Measurements from ENCODE around the gene FMC1. TPM values are rescaled to one million over a fixed set of nuclear protein-coding genes. Genes with fewer than 3 reads are reported as not detected.

The FMC1 gene
- total RNA-seq, 5 donors from 2014 or later (not counting 1 experiment from before 2014, with no cell fraction given), result 3.1 to 9.8 (median 8.5) TPM

DNA sequence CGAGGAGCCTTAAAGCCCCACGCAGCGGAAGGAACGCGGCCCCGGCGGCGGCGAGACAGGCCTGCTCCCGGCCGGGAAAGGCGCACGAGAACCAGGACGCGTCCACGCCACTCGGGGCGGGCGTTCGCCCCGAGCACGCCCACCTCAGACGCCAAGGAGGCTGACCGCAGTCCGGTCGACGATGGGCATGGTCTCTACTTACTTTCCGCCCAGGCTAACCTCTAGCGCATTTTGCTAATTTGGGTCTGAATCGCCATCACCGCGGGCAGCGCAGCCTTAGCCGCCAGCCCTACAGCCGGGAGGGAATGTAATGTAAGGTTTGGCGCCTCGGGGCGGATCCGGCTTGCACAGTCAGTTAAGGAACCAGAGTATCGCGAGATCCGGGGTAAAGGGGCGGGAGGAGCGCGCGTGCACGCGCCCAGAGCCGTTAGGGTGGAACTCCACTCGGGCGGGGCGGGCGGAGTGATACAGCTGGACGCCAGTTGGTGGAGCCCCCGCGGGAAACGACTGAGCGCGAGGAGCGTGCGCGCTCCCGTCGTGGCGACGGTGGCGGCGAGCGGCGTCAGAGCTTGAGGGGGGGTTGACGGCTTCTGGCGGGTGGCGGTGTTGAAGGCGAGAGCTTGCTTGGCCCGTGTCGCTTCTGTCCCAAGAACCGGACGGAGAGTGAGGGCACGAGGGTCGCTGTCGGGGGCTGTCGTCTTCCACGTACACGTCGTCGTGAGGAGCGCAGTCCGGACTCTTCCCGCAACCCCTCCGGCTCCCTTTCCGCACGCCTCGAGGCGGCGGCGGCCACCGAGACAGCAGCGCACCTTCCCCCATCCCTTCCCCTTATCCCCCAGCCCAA lies 18.5 kb downstream of the FMC1 start, which contains the start of gene LUC7L2:
Gene LUC7L2, plus strand, starts transcription at position 529 of the 844 bp plus-strand sequence. CDS start 368 bp downstream, outside the sequence.
- Mint-ChIP-seq H3K4me1 (peaks cover 46 to 61% (median 49%) of the 10 kb centered on the region in 3 donors), H3K9me3 (no peaks in the 10 kb centered on the region), H3K36me3 (peaks cover 4% of the 10 kb centered on the region), H3K4me3 (peak within 1 kb of the TSS; percentile 97 to 99 (median 97)), H3K27ac (peak within 1 kb of the TSS; percentile 99), H3K27me3 (no peaks in the 10 kb centered on the region)
- peak within 1 kb of the TSS; percentile 99 for H3K27ac ChIP-seq (ENCODE audit: low read length)
- CTCF ChIA-PET, result interaction anchor here in 1 of 2 donors (0.7 to 1.6 kb wide), 2 partner anchors 20 to 35 kb away, joined by 6 read pairs; no protein-coding TSS in a partner anchor
- peaks cover 0 to 2% of the 10 kb centered on the region in 2 donors for H3K36me3 ChIP-seq (ENCODE audit: control insufficient read depth in 2 of 2, extremely low read depth in 1 of 2, insufficient read depth in 1 of 2, low read length in 1 of 2)
- H3K27me3 ChIP-seq (replicated peaks in 1 of 2; ENCODE audit: control insufficient read depth in 2 of 2, extremely low read depth in 1 of 2, insufficient read depth in 2 of 2, low read length in 1 of 2), result no peaks in the 10 kb centered on the region
- peaks cover 19 to 25% of the 10 kb centered on the region in 2 experiments for H3K4me1 ChIP-seq (ENCODE audit: control insufficient read depth in 1 of 2, extremely low read depth in 1 of 2, insufficient read depth in 2 of 2, low read length in 2 of 2)
- 0% methylated on average over 97 of the region's 98 CpGs for WGBS (ENCODE audit: insufficient coverage)
- peak within 1 kb of the TSS; percentile 79 to 100 for H3K4me3 ChIP-seq (ENCODE audit: control insufficient read depth in 1 of 2, extremely low read depth in 1 of 2, low read length in 1 of 2)
- DNase-seq (peak; percentile 99 to 100 (median 100)), ATAC-seq (replicated peaks in 1 of 4) (peak; percentile 77 to 84 (median 81))
- no peaks in the 10 kb centered on the region for H3K9me3 ChIP-seq
- POLR2A ChIA-PET, result interaction anchor here (0.7 to 1.5 kb wide), 6 partner anchors 11 to 281 kb away, joined by 3 to 10 read pairs (median 6); no protein-coding TSS in a partner anchor

DNA sequence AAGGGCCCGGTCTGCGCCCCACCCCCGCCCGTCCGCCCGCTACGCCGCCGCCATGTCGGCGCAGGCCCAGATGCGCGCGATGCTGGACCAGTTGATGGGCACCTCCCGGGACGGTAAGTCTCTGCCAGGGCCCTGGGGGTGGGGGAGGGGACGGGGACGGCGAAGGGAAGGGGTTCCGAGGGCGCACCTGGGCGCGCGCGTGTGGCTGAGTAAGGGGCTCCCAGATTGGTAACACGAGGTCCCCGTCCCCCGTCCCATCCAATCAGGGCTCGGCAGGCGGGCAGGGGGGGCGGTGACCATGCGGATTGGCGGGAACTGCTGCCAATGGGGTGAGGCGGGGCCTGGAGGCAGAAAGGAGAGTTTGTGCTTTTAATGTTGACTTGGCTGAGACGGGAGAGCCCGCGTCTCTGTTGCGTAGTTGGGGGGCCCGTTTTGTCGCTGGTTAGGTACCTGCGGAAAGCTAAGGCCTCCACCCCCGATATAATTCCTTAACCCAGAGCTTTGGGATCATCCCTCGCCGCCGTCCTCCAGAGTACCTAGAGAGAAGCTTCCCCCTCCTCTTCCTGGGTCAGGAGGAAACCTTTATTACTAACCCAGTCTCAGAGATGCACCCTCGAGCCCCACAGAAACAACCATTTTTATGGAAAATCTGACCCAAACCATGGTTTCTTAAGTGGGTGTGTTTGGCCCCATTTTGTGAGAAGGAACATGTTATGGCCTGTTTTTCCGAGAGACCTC lies 19.2 kb downstream of the FMC1 start:
- peaks cover 19 to 26% of the 10 kb centered on the region in 2 experiments for H3K4me1 ChIP-seq (ENCODE audit: control insufficient read depth in 1 of 2, extremely low read depth in 1 of 2, insufficient read depth in 2 of 2, low read length in 2 of 2)
- Mint-ChIP-seq H3K9me3 (no peaks in the 10 kb centered on the region), H3K4me3 (peak overlapping the region; percentile 97 to 99 (median 97)), H3K36me3 (peaks cover 7% of the 10 kb centered on the region), H3K27ac (peak overlapping the region; percentile 98 to 99), H3K4me1 (peaks cover 53 to 69% (median 57%) of the 10 kb centered on the region in 3 donors), H3K27me3 (no peaks in the 10 kb centered on the region)
- under 1% methylated on average over 25 of the region's 47 CpGs for WGBS (ENCODE audit: insufficient coverage)
- H3K27ac ChIP-seq (ENCODE audit: low read length), result peak overlapping the region; percentile 99
- ChIA-PET POLR2A (interaction anchor here (0.5 to 1.5 kb wide), 6 partner anchors 10 to 282 kb away, joined by 3 to 15 read pairs (median 6); no protein-coding TSS in a partner anchor), CTCF (interaction anchor here in 1 of 2 donors (0.7 to 1.6 kb wide), 2 partner anchors 21 to 34 kb away, joined by 6 read pairs; no protein-coding TSS in a partner anchor)
- H3K27me3 ChIP-seq (replicated peaks in 1 of 2; ENCODE audit: control insufficient read depth in 2 of 2, extremely low read depth in 1 of 2, insufficient read depth in 2 of 2, low read length in 1 of 2), result no peaks in the 10 kb centered on the region
- no peaks in the 10 kb centered on the region for H3K9me3 ChIP-seq
- peak; percentile 77 to 79 (median 79) for ATAC-seq (replicated peaks in 1 of 4)
- peak; percentile 95 to 99 (median 98) for DNase-seq
- H3K4me3 ChIP-seq (ENCODE audit: control insufficient read depth in 1 of 2, extremely low read depth in 1 of 2, low read length in 1 of 2), result peak overlapping the region; percentile 79 to 100
- H3K36me3 ChIP-seq (ENCODE audit: control insufficient read depth in 2 of 2, extremely low read depth in 1 of 2, insufficient read depth in 1 of 2, low read length in 1 of 2), result peaks cover 0 to 4% of the 10 kb centered on the region in 2 donors

DNA sequence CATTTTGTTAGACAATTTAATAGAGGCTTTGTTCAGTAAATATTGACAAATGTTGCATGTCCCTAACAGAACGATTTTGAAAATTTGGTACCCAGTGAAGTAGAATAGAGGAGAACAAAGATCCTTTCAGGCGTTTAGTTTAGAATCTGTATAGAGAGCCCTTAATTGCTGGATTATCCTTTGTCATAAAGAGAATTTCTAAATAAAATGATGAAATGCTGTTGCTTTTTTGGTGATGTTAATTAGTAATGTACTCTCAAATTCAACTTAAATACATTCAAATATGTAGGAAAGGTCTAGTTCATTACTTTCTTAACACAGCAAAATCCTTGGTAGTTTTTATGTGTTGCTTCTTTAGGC lies 19.8 kb downstream of the FMC1 start:
- CTCF ChIA-PET, result no interaction called here
- Mint-ChIP-seq H3K4me1 (peaks cover 58 to 70% (median 62%) of the 10 kb centered on the region in 3 donors), H3K4me3 (peak overlapping the region; percentile 97 to 99 (median 97)), H3K27ac (peak overlapping the region; percentile 98 to 99), H3K9me3 (no peaks in the 10 kb centered on the region), H3K36me3 (peaks cover 11% of the 10 kb centered on the region), H3K27me3 (no peaks in the 10 kb centered on the region)
- 0% methylated on average over 1 of the region's 2 CpGs for WGBS (ENCODE audit: insufficient coverage)
- POLR2A ChIA-PET, result interaction anchor here (0.5 to 1.5 kb wide), 2 partner anchors 10 to 20 kb away, joined by 10 to 15 read pairs; no protein-coding TSS in a partner anchor
- no peaks in the 10 kb centered on the region for H3K9me3 ChIP-seq
- peak overlapping the region; percentile 79 to 100 for H3K4me3 ChIP-seq (ENCODE audit: control insufficient read depth in 1 of 2, extremely low read depth in 1 of 2, low read length in 1 of 2)
- ATAC-seq (replicated peaks in 1 of 4) (no peak), DNase-seq (no peak)
- H3K27me3 ChIP-seq (replicated peaks in 1 of 2; ENCODE audit: control insufficient read depth in 2 of 2, extremely low read depth in 1 of 2, insufficient read depth in 2 of 2, low read length in 1 of 2), result no peaks in the 10 kb centered on the region
- peaks cover 19 to 29% of the 10 kb centered on the region in 2 experiments for H3K4me1 ChIP-seq (ENCODE audit: control insufficient read depth in 1 of 2, extremely low read depth in 1 of 2, insufficient read depth in 2 of 2, low read length in 2 of 2)
- H3K27ac ChIP-seq (ENCODE audit: low read length), result peak overlapping the region; percentile 99
- peaks cover 0 to 7% of the 10 kb centered on the region in 2 donors for H3K36me3 ChIP-seq (ENCODE audit: control insufficient read depth in 2 of 2, extremely low read depth in 1 of 2, insufficient read depth in 1 of 2, low read length in 1 of 2)

DNA sequence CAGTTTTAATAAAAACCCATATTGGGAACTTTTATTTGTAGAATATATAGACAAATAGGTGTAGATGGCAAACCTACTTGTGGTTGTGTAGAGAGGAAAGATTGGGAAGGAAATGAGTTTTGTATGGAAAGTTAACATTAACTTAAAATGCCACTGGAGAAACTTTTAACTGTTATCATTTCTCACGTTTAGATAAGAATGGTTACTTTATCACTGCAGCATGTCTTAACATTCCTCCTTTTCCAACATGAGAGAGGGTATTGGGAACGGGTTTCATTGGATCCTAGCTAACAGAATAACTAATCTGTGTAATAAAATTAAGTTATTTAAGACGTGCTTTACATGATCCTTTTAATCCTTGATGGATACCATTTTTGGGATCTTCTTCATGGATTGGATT lies 20.4 kb downstream of the FMC1 start:
- Histone ChIP-seq H3K27ac (ENCODE audit: low read length) (peak overlapping the region; percentile 99), H3K4me1 (ENCODE audit: control insufficient read depth in 1 of 2, extremely low read depth in 1 of 2, insufficient read depth in 2 of 2, low read length in 2 of 2) (peaks cover 19 to 29% of the 10 kb centered on the region in 2 experiments), H3K4me3 (ENCODE audit: control insufficient read depth in 1 of 2, extremely low read depth in 1 of 2, low read length in 1 of 2) (peak overlapping the region in 1 of 2 donors; percentile 79), H3K36me3 (ENCODE audit: control insufficient read depth in 2 of 2, extremely low read depth in 1 of 2, insufficient read depth in 1 of 2, low read length in 1 of 2) (peaks cover 0 to 8% of the 10 kb centered on the region in 2 donors), H3K9me3 (no peaks in the 10 kb centered on the region), H3K27me3 (replicated peaks in 1 of 2; ENCODE audit: control insufficient read depth in 2 of 2, extremely low read depth in 1 of 2, insufficient read depth in 2 of 2, low read length in 1 of 2) (no peaks in the 10 kb centered on the region)
- WGBS (ENCODE audit: insufficient coverage), result no CpG with 5 or more reads among the region's 3 CpGs
- H3K36me3 Mint-ChIP-seq, result peaks cover 14% of the 10 kb centered on the region
- CTCF ChIA-PET, result no interaction called here
- peaks cover 64 to 70% (median 68%) of the 10 kb centered on the region in 3 donors for H3K4me1 Mint-ChIP-seq
- DNase-seq (no peak), ATAC-seq (replicated peaks in 1 of 4) (no peak)
- POLR2A ChIA-PET, result no interaction called here
- H3K9me3 Mint-ChIP-seq, result no peaks in the 10 kb centered on the region
- H3K27me3 Mint-ChIP-seq, result no peaks in the 10 kb centered on the region
- H3K27ac Mint-ChIP-seq, result peak overlapping the region; percentile 98 to 99
- H3K4me3 Mint-ChIP-seq, result peak overlapping the region; percentile 97 to 99 (median 97)

DNA sequence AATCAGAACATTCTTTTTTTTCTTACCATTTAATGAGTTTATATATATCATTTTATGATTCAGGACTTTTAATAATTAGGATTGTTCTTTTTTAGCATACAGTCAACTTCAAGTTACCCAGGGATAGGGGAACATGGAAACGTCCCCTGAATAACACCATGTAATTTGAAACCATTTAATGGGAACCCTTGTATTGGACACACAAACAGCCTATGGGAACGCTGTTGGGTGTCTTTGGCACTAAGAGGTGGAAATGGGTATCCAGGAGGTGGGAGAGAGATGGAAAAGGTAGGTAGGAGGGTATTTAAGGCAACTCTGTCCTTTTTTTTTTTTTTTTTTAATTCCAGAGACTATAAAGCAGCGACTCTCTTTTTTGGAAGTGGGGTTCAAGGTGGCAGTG lies 21.2 kb downstream of the FMC1 start:
- Mint-ChIP-seq H3K36me3 (peaks cover 14% of the 10 kb centered on the region), H3K4me1 (peaks cover 64 to 67% (median 64%) of the 10 kb centered on the region in 3 donors), H3K27ac (no peak overlapping the region), H3K4me3 (peak overlapping the region in 2 of 3 donors; percentile 41 to 97), H3K27me3 (no peaks in the 10 kb centered on the region), H3K9me3 (no peaks in the 10 kb centered on the region)
- ATAC-seq (replicated peaks in 1 of 4) (no peak), DNase-seq (no peak)
- H3K4me1 ChIP-seq (ENCODE audit: control insufficient read depth in 1 of 2, extremely low read depth in 1 of 2, insufficient read depth in 2 of 2, low read length in 2 of 2), result peaks cover 19 to 29% of the 10 kb centered on the region in 2 experiments
- WGBS (ENCODE audit: insufficient coverage), result 100% methylated on average over 1 of the region's 3 CpGs
- H3K27me3 ChIP-seq (replicated peaks in 1 of 2; ENCODE audit: control insufficient read depth in 2 of 2, extremely low read depth in 1 of 2, insufficient read depth in 2 of 2, low read length in 1 of 2), result no peaks in the 10 kb centered on the region
- no peak overlapping the region for H3K4me3 ChIP-seq (ENCODE audit: control insufficient read depth in 1 of 2, extremely low read depth in 1 of 2, low read length in 1 of 2)
- CTCF ChIA-PET, result interaction anchor here in 1 of 2 donors (0.7 kb wide), 1 partner anchor 411 kb away, joined by 3 read pairs; no protein-coding TSS in a partner anchor
- H3K27ac ChIP-seq (ENCODE audit: low read length), result no peak overlapping the region
- H3K36me3 ChIP-seq (ENCODE audit: control insufficient read depth in 2 of 2, extremely low read depth in 1 of 2, insufficient read depth in 1 of 2, low read length in 1 of 2), result peaks cover 0 to 9% of the 10 kb centered on the region in 2 donors
- H3K9me3 ChIP-seq, result no peaks in the 10 kb centered on the region
- POLR2A ChIA-PET, result interaction anchor here in 1 of 2 donors (0.6 kb wide), 2 partner anchors 28 to 33 kb away, joined by 3 read pairs; no protein-coding TSS in a partner anchor

All from T-cell (primary cell).